HepG2 (cell line): ENCODE data around the gene GPR162. TPM values are rescaled to one million over a fixed set of nuclear protein-coding genes. Genes with fewer than 3 reads are reported as not detected.

ENCODE experiments used
- ATF6 ChIP-seq: sonication (generic); formaldehyde crosslinking; conservative IDR thresholded peaks from 2 replicates; pipeline ENCODE4 v1.4.0; 2020; ENCODE audit warnings: missing genetic modification reagents
- CBX2 ChIP-seq, 2 experiments: fragments of 200-600 bp in 1 of 2; sonication (generic); formaldehyde crosslinking in 1 of 2; IDR thresholded peaks; 2 replicates each; pipeline versions ENCODE4 v1.7.0 to v1.8.1; 2018 to 2022; ENCODE audit warnings: low read depth in 2 of 2, low read length in 1 of 2, mild to moderate bottlenecking in 1 of 2, missing genetic modification reagents in 1 of 2
- E2F1 ChIP-seq: sonication (generic); formaldehyde crosslinking; IDR thresholded peaks from 2 replicates; pipeline ENCODE4 v1.5.0; 2020; ENCODE audit warnings: missing genetic modification reagents
- GATAD1 ChIP-seq: IDR thresholded peaks from 2 replicates; pipeline ENCODE4 v1.6.1; 2016; ENCODE audit warnings: missing genetic modification reagents, missing compliant biosample characterization
- GZF1 ChIP-seq: sonication (generic); formaldehyde crosslinking; IDR thresholded peaks from 2 replicates; pipeline ENCODE4 v1.5.1; 2020; ENCODE audit warnings: mild to moderate bottlenecking, missing genetic modification reagents
- JUNB ChIP-seq: sonication (generic); formaldehyde crosslinking; IDR thresholded peaks from 2 replicates; pipeline ENCODE4 v1.8.0; 2022; ENCODE audit warnings: missing genetic modification reagents, mild to moderate bottlenecking, borderline replicate concordance
- MED13 ChIP-seq: sonication (generic); formaldehyde crosslinking; IDR thresholded peaks from 2 replicates; pipeline ENCODE4 v1.5.0; 2020; ENCODE audit warnings: missing genetic modification reagents
- NFE2L1 ChIP-seq: sonication (generic); formaldehyde crosslinking; IDR thresholded peaks from 2 replicates; pipeline ENCODE4 v1.4.0; 2020; ENCODE audit warnings: missing genetic modification reagents, mild to moderate bottlenecking, borderline replicate concordance
- PRMT3 ChIP-seq: sonication (generic); formaldehyde crosslinking; IDR thresholded peaks from 2 replicates; pipeline ENCODE4 v1.8.1; 2022; ENCODE audit warnings: low read depth, mild to moderate bottlenecking, moderate library complexity, missing genetic modification reagents, borderline replicate concordance
- RARG ChIP-seq: sonication (generic); formaldehyde crosslinking; IDR thresholded peaks from 2 replicates; pipeline ENCODE4 v1.4.0; 2020; ENCODE audit warnings: low read depth, mild to moderate bottlenecking, missing genetic modification reagents
- TAF15 ChIP-seq: fragments of 200-400 bp; formaldehyde crosslinking; IDR thresholded peaks from one replicate; pipeline ENCODE4 v1.6.1; 2018; ENCODE audit warnings: mild to moderate bottlenecking, low read depth, low read length; ENCODE audit not compliant: poor library complexity, severe bottlenecking
- ZBTB42 ChIP-seq: sonication (generic); formaldehyde crosslinking; IDR thresholded peaks from 2 replicates; pipeline ENCODE4 v1.5.0; 2020; ENCODE audit warnings: mild to moderate bottlenecking, missing genetic modification reagents
- ZNF205 ChIP-seq: IDR thresholded peaks from 2 replicates; pipeline ENCODE4 v1.6.1; 2018; ENCODE audit warnings: missing biosample characterization, missing genetic modification reagents
- ZNF501 ChIP-seq: sonication (generic); formaldehyde crosslinking; IDR thresholded peaks from 2 replicates; pipeline ENCODE4 v1.5.1; 2020; ENCODE audit warnings: mild to moderate bottlenecking, moderate library complexity, missing genetic modification reagents
- ZNF547 ChIP-seq: sonication (generic); formaldehyde crosslinking; IDR thresholded peaks from 2 replicates; pipeline ENCODE4 v1.5.1; 2020; ENCODE audit warnings: mild to moderate bottlenecking, missing genetic modification reagents
- ZNF609 ChIP-seq: sonication (generic); formaldehyde crosslinking; IDR thresholded peaks from 2 replicates; pipeline ENCODE4 v1.4.0; 2020; ENCODE audit warnings: mild to moderate bottlenecking, missing genetic modification reagents, borderline replicate concordance
- ZNF724P ChIP-seq: sonication (generic); formaldehyde crosslinking; IDR thresholded peaks from 2 replicates; pipeline ENCODE4 v1.8.0; 2022; ENCODE audit warnings: missing genetic modification reagents, borderline replicate concordance
- ZNF740 ChIP-seq: sonication (generic); formaldehyde crosslinking; IDR thresholded peaks from 2 replicates; pipeline ENCODE4 v1.4.0; 2020; ENCODE audit warnings: missing genetic modification reagents
- ZNF83 ChIP-seq: sonication (generic); formaldehyde crosslinking; IDR thresholded peaks from 2 replicates; pipeline ENCODE4 v1.4.0; 2020; ENCODE audit warnings: missing genetic modification reagents, mild to moderate bottlenecking, borderline replicate concordance
- polyA plus RNA-seq, 8 experiments: library from polyadenylated mRNA; depleted of rRNA in 3 of 8; stranded (reverse) in 7 of 8; unstranded in 1 of 8; fragments of >200 nt; fragmentation: Illumina TruSeq in 4 of 8; extraction: Trizol in 4 of 8; gene quantifications; 2 replicates each; pipeline versions ENCODE4 v1.2.1 to v1.2.3, GENCODE V29; 2011 to 2016; ENCODE audit warnings: low read depth in 4 of 8, missing spikeins in 1 of 8, mixed read lengths in 1 of 8; ENCODE audit not compliant: insufficient read depth in 1 of 8
- total RNA-seq, 5 experiments: library from RNA; depleted of rRNA; stranded (reverse); fragments of >200 nt; fragmentation: Illumina TruSeq; extraction: Trizol; gene quantifications; 2 replicates each; pipeline ENCODE4 v1.2.3, GENCODE V29; 2016; ENCODE audit warnings: low read depth in 1 of 5

GPR162 gene
- total and polyA plus RNA-seq, 2 of the 13 experiments (the other 11 are each of a cell fraction or from before 2014, with no cell fraction given) = 0.08 TPM; not detected in 1

- TF ChIP-seq RARG (CRISPR knock-in tag) (no peak), CBX2 (IDR thresholded peaks at IDR 0.05; ENCODE audit: low read depth, low read length) (no peak), CBX2 (CRISPR knock-in tag; IDR thresholded peaks at IDR 0.05; ENCODE audit: low read depth) (no peak), E2F1 (no peak), GZF1 (CRISPR knock-in tag) (0 out of 2 replicates have a peak, but pooled peaks have one; percentile 68), ZNF83 (CRISPR knock-in tag) (no peak), ZNF724P (no peak), ZNF501 (CRISPR knock-in tag) (peak; percentile 85), GATAD1 (CRISPR knock-in tag) (peak; percentile 66; the same call in 1 of the 2 replicates), PRMT3 (CRISPR knock-in tag) (no peak), MED13 (no peak), ZNF205 (CRISPR knock-in tag) (peak; percentile 73; the same call in 1 of the 2 replicates), ZNF547 (CRISPR knock-in tag) (peak; percentile 49; the same call in 1 of the 2 replicates), ZNF740 (CRISPR knock-in tag) (no peak), NFE2L1 (CRISPR knock-in tag) (no peak), ATF6 (no peak), ZBTB42 (CRISPR knock-in tag) (no peak), TAF15 (no peak), JUNB (CRISPR knock-in tag) (no peak), ZNF609 (CRISPR knock-in tag) (peak; percentile 86)
Measured at GRCh38 chr12:6792522-6793201, 29.0 kb upstream of the GPR162 start (continued).
